CD14-positive monocyte (primary cell): ENCODE results near the gene LDLRAD4. TPM values are rescaled to one million over a fixed set of nuclear protein-coding genes. Genes with fewer than 3 reads are reported as not detected.

Source experiments
- DNase-seq, 3 donors: peaks; one replicate each; pipeline ENCODE4 v3.0.0-alpha.2; 2011 to 2022
- H2AFZ ChIP-seq: 2 replicates; pipeline ENCODE4 v1.6.0; 2012; ENCODE audit warnings: mild to moderate bottlenecking, low read depth, low read length, inconsistent platforms; ENCODE audit not compliant: insufficient read depth, poor library complexity, severe bottlenecking
- H3K27ac ChIP-seq, 2 donors: 1 replicate in 1 of 2; 2 replicates in 1 of 2; pipeline ENCODE4 v1.5.1; 2012 to 2013; ENCODE audit warnings: low read length in 2 of 2, control low read depth in 1 of 2, inconsistent platforms in 1 of 2, low read depth in 1 of 2, mild to moderate bottlenecking in 1 of 2
- H3K27me3 ChIP-seq, 2 donors: one replicate each; pipeline versions ENCODE4 v1.6.0 to v1.6.1; 2011 to 2013; ENCODE audit warnings: low read length in 2 of 2; ENCODE audit not compliant: control insufficient read depth in 2 of 2, insufficient read depth in 2 of 2
- H3K36me3 ChIP-seq, 2 donors: replicated peaks in 1 of 2; 1 replicate in 1 of 2; 2 replicates in 1 of 2; pipeline versions ENCODE4 v1.5.1 to v1.6.1; 2012 to 2013; ENCODE audit warnings: low read length in 2 of 2, control low read depth in 1 of 2, inconsistent platforms in 1 of 2, mild to moderate bottlenecking in 1 of 2; ENCODE audit not compliant: insufficient read depth in 2 of 2, control insufficient read depth in 1 of 2
- H3K4me1 ChIP-seq, 2 donors: 1 replicate in 1 of 2; 2 replicates in 1 of 2; pipeline versions ENCODE4 v1.5.1 to v1.6.1; 2012 to 2013; ENCODE audit warnings: low read length in 2 of 2, control low read depth in 1 of 2, inconsistent platforms in 1 of 2, mild to moderate bottlenecking in 1 of 2, moderate library complexity in 1 of 2; ENCODE audit not compliant: insufficient read depth in 2 of 2, control insufficient read depth in 1 of 2
- H3K4me2 ChIP-seq: replicated peaks from 2 replicates; pipeline ENCODE3; 2012; ENCODE audit warnings: low read length, moderate library complexity, mild to moderate bottlenecking; ENCODE audit not compliant: poor library complexity, severe bottlenecking; ENCODE audit errors: extremely low read depth
- H3K4me3 ChIP-seq, 3 experiments: fragments of 200-600 bp in 1 of 3; sonication (generic) in 1 of 3; replicated peaks in 1 of 3; 1 replicate in 2 of 3; 2 replicates in 1 of 3; pipeline ENCODE4 v1.5.1; 2011 to 2013; ENCODE audit warnings: low read length in 3 of 3, mild to moderate bottlenecking in 3 of 3, control low read depth in 2 of 3, low read depth in 2 of 3, inconsistent platforms in 1 of 3, moderate library complexity in 1 of 3
- H3K79me2 ChIP-seq: 2 replicates; pipeline ENCODE4 v1.6.0; 2012; ENCODE audit warnings: mild to moderate bottlenecking, control low read depth, inconsistent platforms, low read length, moderate library complexity; ENCODE audit not compliant: insufficient read depth
- H3K9ac ChIP-seq: 2 replicates; pipeline ENCODE4 v1.6.0; 2017; ENCODE audit warnings: low read length, mild to moderate bottlenecking; ENCODE audit not compliant: insufficient read depth, poor library complexity, severe bottlenecking
- H3K9me3 ChIP-seq, 2 donors: replicated peaks in 1 of 2; 1 replicate in 1 of 2; 2 replicates in 1 of 2; pipeline versions ENCODE4 v1.5.1 to v1.6.1; 2012 to 2013; ENCODE audit warnings: low read length in 2 of 2, control low read depth in 1 of 2; ENCODE audit not compliant: control insufficient read depth in 1 of 2, insufficient read depth in 1 of 2
- H4K20me1 ChIP-seq: 2 replicates; pipeline ENCODE4 v1.6.0; 2012; ENCODE audit warnings: mild to moderate bottlenecking, low read length, control low read depth, moderate library complexity; ENCODE audit not compliant: insufficient read depth
- H3K27ac Mint-ChIP-seq, 7 donors: one replicate each; pipeline ENCODE4 v1.8.0; 2020; ENCODE audit warnings: mild to moderate bottlenecking in 7 of 7, mixed read lengths in 7 of 7, moderate library complexity in 6 of 7, inconsistent platforms in 2 of 7
- H3K27me3 Mint-ChIP-seq, 3 donors: one replicate each; pipeline ENCODE4 v1.8.0; 2021 to 2022; ENCODE audit warnings: low read depth in 3 of 3, mild to moderate bottlenecking in 3 of 3, mixed read lengths in 3 of 3, moderate library complexity in 3 of 3, inconsistent platforms in 1 of 3
- H3K36me3 Mint-ChIP-seq, 2 donors: one replicate each; pipeline ENCODE4 v1.8.0; 2020; ENCODE audit warnings: mixed read lengths in 2 of 2, inconsistent platforms in 1 of 2, mild to moderate bottlenecking in 1 of 2
- H3K4me1 Mint-ChIP-seq: one replicate; pipeline ENCODE4 v1.8.0; 2020; ENCODE audit warnings: mild to moderate bottlenecking, mixed read lengths
- H3K4me3 Mint-ChIP-seq, 2 donors: one replicate each; pipeline ENCODE4 v1.8.0; 2020; ENCODE audit warnings: mild to moderate bottlenecking in 2 of 2, mixed read lengths in 2 of 2, moderate library complexity in 1 of 2
- H3K9me3 Mint-ChIP-seq, 7 donors: one replicate each; pipeline ENCODE4 v1.8.0; 2020 to 2022; ENCODE audit warnings: mixed read lengths in 7 of 7, mild to moderate bottlenecking in 6 of 7, moderate library complexity in 6 of 7, inconsistent platforms in 2 of 7
- CTCF ChIP-seq: fragments of 200-600 bp; IDR thresholded peaks from one replicate; pipeline ENCODE4 v1.8.0; 2022; ENCODE audit warnings: antibody characterized with exemption, mild to moderate bottlenecking
- WGBS: methylation state at CpG from one replicate; pipeline ENCODE4 v1.1.5; 2013; ENCODE audit warnings: missing lambda C conversion rate; ENCODE audit not compliant: insufficient coverage; 5-methylcytosine and 5-hydroxymethylcytosine counted together
- intact Hi-C, 2 donors: fragments of 100-400 bp; cut with micrococcal nuclease; formaldehyde crosslinking; loops; one replicate each; pipeline versions ENCODE4 v1.15.0 to v1.15.1; 2023
- polyA plus RNA-seq, 3 donors: library from polyadenylated mRNA; depleted of rRNA in 1 of 3; unstranded in 2 of 3; stranded (reverse) in 1 of 3; fragments of 300-500 nt in 2 of 3; fragments of >200 nt in 1 of 3; fragmentation: Illumina TruSeq in 2 of 3; gene quantifications; 1 replicate in 2 of 3; 2 replicates in 1 of 3; pipeline ENCODE4 v1.2.3, GENCODE V29; 2012 to 2021

Gene LDLRAD4
- polyA plus RNA-seq, 3 donors = 13.5 to 15.4 (median 13.8) TPM

- H3K36me3 Mint-ChIP-seq = peaks cover 3 to 6% of the 10 kb centered on the region in 2 donors
- WGBS = 100% methylated on average over 1 of the region's 3 CpGs
- H3K4me3 Mint-ChIP-seq = no peak overlapping the region
- Histone ChIP-seq H3K4me3 (no peak overlapping the region), H3K4me1 (no peaks in the 10 kb centered on the region), H3K4me2 (no peak overlapping the region), H3K79me2 (no peaks in the 10 kb centered on the region), H3K27me3 (no peaks in the 10 kb centered on the region), H3K9me3 (peaks cover 24 to 32% of the 10 kb centered on the region in 2 donors), H4K20me1 (peaks cover 6% of the 10 kb centered on the region), H2AFZ (no peak overlapping the region), H3K27ac (no peak overlapping the region), H3K36me3 (peaks cover 0 to 7% of the 10 kb centered on the region in 2 donors), H3K9ac (no peak overlapping the region)
- intact Hi-C loops = no loop called here
- no peak for TF ChIP-seq CTCF
- peaks cover 20 to 29% (median 26%) of the 10 kb centered on the region in 7 donors for H3K9me3 Mint-ChIP-seq
- no peak for DNase-seq
- peaks cover 4% of the 10 kb centered on the region for H3K4me1 Mint-ChIP-seq
- peaks cover 0 to 2% (median 0%) of the 10 kb centered on the region in 3 donors for H3K27me3 Mint-ChIP-seq
- no peak overlapping the region for H3K27ac Mint-ChIP-seq
Measured at GRCh38 chr18:13316063-13316462, 97.5 kb downstream of the LDLRAD4 start.

- no peaks in the 10 kb centered on the region for H3K4me1 ChIP-seq
- no peak overlapping the region for H2AFZ ChIP-seq
- H3K79me2 ChIP-seq = no peaks in the 10 kb centered on the region
- peaks cover 4% of the 10 kb centered on the region for H3K4me1 Mint-ChIP-seq
- no peak overlapping the region for H3K4me3 ChIP-seq
- H3K27me3 Mint-ChIP-seq = peaks cover 0 to 2% (median 0%) of the 10 kb centered on the region in 3 donors
- no peak for TF ChIP-seq CTCF
- intact Hi-C loops = no loop called here
- H3K9me3 ChIP-seq = peaks cover 24 to 32% of the 10 kb centered on the region in 2 donors
- no peak overlapping the region for H3K27ac ChIP-seq
- H3K27me3 ChIP-seq = no peaks in the 10 kb centered on the region
- WGBS = 93% methylated on average over 5 of the region's 9 CpGs
- H3K4me3 Mint-ChIP-seq = no peak overlapping the region
- peaks cover 0 to 7% of the 10 kb centered on the region in 2 donors for H3K36me3 ChIP-seq
- H3K36me3 Mint-ChIP-seq = peaks cover 0 to 5% of the 10 kb centered on the region in 2 donors
- no peak for DNase-seq
- peaks cover 20 to 29% (median 26%) of the 10 kb centered on the region in 7 donors for H3K9me3 Mint-ChIP-seq
- H4K20me1 ChIP-seq = peaks cover 6% of the 10 kb centered on the region
- H3K4me2 ChIP-seq = no peak overlapping the region
- no peak overlapping the region for H3K27ac Mint-ChIP-seq
- no peak overlapping the region for H3K9ac ChIP-seq
Measured at GRCh38 chr18:13317801-13318200, 99.2 kb downstream of the LDLRAD4 start.
